ENCODE measurements around the gene ABHD17B.

ABHD17B gene

GRCh38 chr9:71858812-71859211, 52.2 kb downstream of the ABHD17B start:
- DNase-seq (ENCODE audit: low read depth) = peak; percentile 23

DNA sequence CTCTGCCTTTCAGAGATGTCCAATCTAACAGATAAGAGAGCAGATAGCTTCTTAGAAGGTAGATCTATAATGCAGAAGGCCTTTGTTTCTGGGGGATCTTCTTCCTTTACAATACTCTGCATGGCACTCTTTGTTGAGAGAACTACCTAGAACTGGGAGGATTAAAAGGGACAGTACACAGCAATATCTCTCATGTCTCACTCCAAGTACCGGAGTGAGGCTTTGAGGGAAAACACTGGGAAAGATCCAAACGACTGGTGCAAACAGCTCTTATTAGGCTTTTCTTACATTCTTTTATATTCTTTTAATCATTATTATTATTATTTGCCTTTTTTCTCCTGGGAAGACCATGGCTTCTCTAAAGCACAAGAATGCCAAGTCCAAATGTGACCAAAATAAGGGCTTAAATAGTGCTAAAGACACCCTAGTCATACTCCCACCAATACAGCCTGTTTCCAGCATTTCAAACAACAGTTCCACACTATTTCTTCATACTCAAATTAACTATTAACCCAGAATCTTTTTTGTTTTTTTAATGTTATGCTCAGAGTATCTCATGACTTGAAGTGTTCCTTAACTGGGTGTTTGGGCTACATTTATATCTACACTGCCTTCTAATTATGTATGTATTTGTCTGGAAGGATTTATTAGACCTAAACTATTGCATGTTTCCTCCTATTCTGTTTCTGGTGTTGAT, 52.7 kb downstream of the ABHD17B start:
- TF ChIP-seq CTCF (conservative IDR thresholded peaks at IDR 0.05; ENCODE audit: low read depth, low read length) = no peak
- H3K4me3 ChIP-seq (ENCODE audit: low read depth, low read length) = no peak overlapping the region
- DNase-seq (ENCODE audit: low read depth) = no peak

More at GRCh38 chr9:71858812-71859211, 52.2 kb downstream of the ABHD17B start:
- H3K4me3 ChIP-seq (ENCODE audit: low read depth, low read length) = no peak overlapping the region
- TF ChIP-seq CTCF (conservative IDR thresholded peaks at IDR 0.05; ENCODE audit: low read depth, low read length) = no peak

GRCh38 chr9:71857159-71857558, 53.8 kb downstream of the ABHD17B start:
- TF ChIP-seq CTCF (conservative IDR thresholded peaks at IDR 0.05; ENCODE audit: low read depth, low read length) = no peak
- no peak overlapping the region for H3K4me3 ChIP-seq (ENCODE audit: low read depth, low read length)
- DNase-seq (ENCODE audit: low read depth) = no peak

- DNase-seq (ENCODE audit: low read depth) = no peak
- TF ChIP-seq CTCF (conservative IDR thresholded peaks at IDR 0.05; ENCODE audit: low read depth, low read length) = no peak
- H3K4me3 ChIP-seq (ENCODE audit: low read depth, low read length) = no peak overlapping the region
Measured at GRCh38 chr9:71854811-71855210, 56.2 kb downstream of the ABHD17B start.

DNA sequence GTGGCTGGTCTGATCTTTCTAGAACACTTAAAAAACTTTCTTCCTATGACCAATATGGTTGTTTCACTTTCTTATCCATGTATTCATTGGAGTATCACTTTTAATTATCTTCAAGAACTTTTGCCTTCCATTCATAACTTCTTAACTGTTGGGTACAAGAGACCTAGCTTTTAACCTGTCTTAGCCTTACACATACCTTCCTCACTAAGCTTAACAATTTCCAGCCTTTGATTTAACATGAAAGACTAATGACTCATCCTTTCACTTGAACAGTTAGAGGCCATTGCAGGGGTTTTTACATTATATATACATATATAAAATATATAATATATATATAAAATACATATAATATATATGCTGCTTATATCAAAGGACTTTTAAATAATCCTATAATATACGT, 57.9 kb downstream of the ABHD17B start:
- TF ChIP-seq CTCF (conservative IDR thresholded peaks at IDR 0.05; ENCODE audit: low read depth, low read length) = no peak
- H3K4me3 ChIP-seq (ENCODE audit: low read depth, low read length) = no peak overlapping the region
- DNase-seq (ENCODE audit: low read depth) = no peak

GRCh38 chr9:71850996-71851395, 60.0 kb downstream of the ABHD17B start:
- no peak for TF ChIP-seq CTCF (conservative IDR thresholded peaks at IDR 0.05; ENCODE audit: low read depth, low read length)
- H3K4me3 ChIP-seq (ENCODE audit: low read depth, low read length) = no peak overlapping the region
- DNase-seq (ENCODE audit: low read depth) = no peak

DNA sequence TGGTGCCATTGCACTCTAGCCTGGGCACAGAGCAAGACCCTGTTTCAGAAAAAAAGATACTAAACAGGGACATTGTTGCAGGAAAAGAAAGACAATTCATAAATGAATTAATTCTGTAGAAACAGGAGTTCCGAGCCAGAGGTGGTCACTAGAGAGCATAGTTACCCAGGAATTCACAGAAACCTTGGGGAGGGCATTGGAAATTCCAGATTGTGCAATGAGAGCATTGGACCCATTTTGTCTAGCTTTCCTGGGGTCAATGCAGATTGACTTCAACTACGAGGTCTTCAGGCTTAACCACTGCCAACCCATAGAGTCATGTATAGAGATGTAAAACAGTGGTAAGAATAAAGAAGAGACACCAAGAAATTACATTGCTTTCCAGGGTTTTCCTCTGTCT, 63.1 kb downstream of the ABHD17B start:
- no peak for DNase-seq (ENCODE audit: low read depth)
- no peak overlapping the region for H3K4me3 ChIP-seq (ENCODE audit: low read depth, low read length)

More for the DNA sequence above, 63.1 kb downstream of the ABHD17B start:
- TF ChIP-seq CTCF (conservative IDR thresholded peaks at IDR 0.05; ENCODE audit: low read depth, low read length) = no peak

Measured in choroid plexus epithelial cell (primary cell).